G401.6 (cell line): Measurements from ENCODE around the gene FYCO1.

ENCODE experiments used
- FAIRE-seq: peaks from 2 replicates; lab custom pipeline; 2012; peaks lifted over from hg19 to GRCh38; lab: Jason Lieb, UNC

Gene FYCO1

GRCh38 chr3:45940781-45941365 is 54.8 kb downstream of the FYCO1 start:
- no peak for FAIRE-seq

- no peak for FAIRE-seq
Measured at GRCh38 chr3:45940004-45940780, 55.4 kb downstream of the FYCO1 start.

GRCh38 chr3:45939341-45939771 is 56.3 kb downstream of the FYCO1 start:
- no peak for FAIRE-seq

GRCh38 chr3:45938864-45939263 is 56.8 kb downstream of the FYCO1 start:
- peak; percentile 83 for FAIRE-seq

- no peak for FAIRE-seq
Measured at GRCh38 chr3:45938043-45938435, 57.6 kb downstream of the FYCO1 start.

GRCh38 chr3:45937206-45938042 is 58.2 kb downstream of the FYCO1 start:
- no peak for FAIRE-seq

GRCh38 chr3:45936261-45936660 is 59.4 kb downstream of the FYCO1 start:
- FAIRE-seq = no peak

- no peak for FAIRE-seq
Measured at GRCh38 chr3:45933591-45933990, 62.0 kb downstream of the FYCO1 start.

- no peak for FAIRE-seq
Measured at GRCh38 chr3:45932112-45932511, 63.5 kb downstream of the FYCO1 start.

GRCh38 chr3:45931496-45931895 is 64.1 kb downstream of the FYCO1 start:
- FAIRE-seq = no peak

GRCh38 chr3:45929042-45929679 is 66.5 kb downstream of the FYCO1 start:
- FAIRE-seq = no peak

- no peak for FAIRE-seq
Measured at GRCh38 chr3:45927881-45928280, 67.7 kb downstream of the FYCO1 start.

- no peak for FAIRE-seq
Measured at GRCh38 chr3:45923755-45924154, 71.9 kb downstream of the FYCO1 start.

- no peak for FAIRE-seq
Measured at GRCh38 chr3:45922950-45923590, 72.6 kb downstream of the FYCO1 start.

GRCh38 chr3:45922039-45922326 is 73.6 kb downstream of the FYCO1 start:
- FAIRE-seq = no peak

- no peak for FAIRE-seq
Measured at GRCh38 chr3:45921158-45922038, 74.2 kb downstream of the FYCO1 start.

- no peak for FAIRE-seq
Measured at GRCh38 chr3:45917146-45917898, 78.3 kb downstream of the FYCO1 start.

GRCh38 chr3:45915518-45916231 is 79.9 kb downstream of the FYCO1 start:
- FAIRE-seq = no peak

GRCh38 chr3:45915059-45915439 is 80.6 kb downstream of the FYCO1 start:
- FAIRE-seq = no peak
